ENCODE data around the gene TGFB1I1.
"Not testable (repeated sequence)": the region's sequence is repeated elsewhere in the genome, so short reads cannot be mapped to it uniquely, and the experiment has no call there.

The TGFB1I1 gene

DNA sequence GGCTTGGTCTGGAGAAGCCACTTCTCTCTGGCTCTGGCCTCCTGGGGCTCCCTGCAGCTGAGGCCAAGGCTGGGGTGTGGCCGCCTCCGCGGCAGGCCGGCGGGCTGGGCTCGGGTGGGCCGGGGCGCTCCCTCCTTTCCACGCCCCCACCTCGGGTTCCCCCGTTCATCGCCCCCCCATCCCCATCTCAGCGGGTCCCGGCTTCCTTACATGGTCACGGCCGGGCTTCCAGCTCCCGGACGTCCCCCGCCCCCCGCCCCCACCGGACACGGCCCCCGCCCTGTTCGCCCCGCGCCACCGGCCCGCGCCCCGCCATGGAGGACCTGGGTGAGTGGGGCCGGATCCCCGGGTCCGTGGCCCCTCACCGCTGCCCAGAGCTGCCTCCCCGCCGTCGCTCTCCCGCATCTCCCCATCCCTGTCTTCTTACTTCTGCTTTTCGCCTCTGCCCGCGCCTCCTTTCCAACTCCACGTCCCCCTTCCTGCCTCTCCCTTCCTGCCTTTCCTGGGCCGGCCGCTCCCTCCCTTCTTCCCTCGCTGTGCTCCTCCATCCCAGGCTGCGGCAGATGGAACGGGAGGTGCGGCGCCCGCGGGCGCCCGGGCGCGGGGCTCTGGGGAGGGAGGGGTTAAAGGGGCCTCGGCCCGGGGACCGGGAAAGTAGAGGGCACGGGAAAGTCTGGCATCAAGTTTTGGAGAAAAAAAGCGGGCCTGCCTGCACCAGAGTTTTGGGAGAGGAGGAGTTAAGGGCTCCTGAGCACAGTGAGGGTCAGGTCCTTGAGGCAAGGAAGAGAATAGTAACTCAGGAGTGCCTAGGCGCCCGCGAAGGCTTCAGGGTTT lies at the start of gene TGFB1I1:
TGFB1I1 (plus strand) TSS at position 278 of the 834 bp plus-strand sequence; CDS start at position 315, 37 bp downstream.
- DNase-seq: no peak

DNA sequence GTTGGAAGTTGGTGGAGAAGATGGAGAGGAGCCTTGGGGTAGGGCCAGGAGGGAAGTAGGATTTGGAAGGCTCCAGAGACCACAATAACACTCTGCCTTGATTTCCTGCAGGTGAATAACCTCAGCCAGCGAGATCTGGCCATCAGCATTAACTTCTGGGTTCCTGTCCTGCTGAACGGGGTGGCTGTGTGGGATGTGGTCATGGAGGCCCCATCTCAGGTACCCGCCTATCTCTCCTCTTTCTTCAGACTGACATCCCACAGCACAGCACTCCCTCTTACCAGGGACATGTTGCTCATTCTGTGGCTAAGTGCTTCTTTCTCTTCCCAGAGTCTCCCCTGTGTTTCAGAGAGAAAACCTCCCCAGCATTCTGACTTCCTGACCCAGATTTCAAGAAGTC lies 48.7 kb upstream of the TGFB1I1 start:
- DNase-seq: no peak

DNA sequence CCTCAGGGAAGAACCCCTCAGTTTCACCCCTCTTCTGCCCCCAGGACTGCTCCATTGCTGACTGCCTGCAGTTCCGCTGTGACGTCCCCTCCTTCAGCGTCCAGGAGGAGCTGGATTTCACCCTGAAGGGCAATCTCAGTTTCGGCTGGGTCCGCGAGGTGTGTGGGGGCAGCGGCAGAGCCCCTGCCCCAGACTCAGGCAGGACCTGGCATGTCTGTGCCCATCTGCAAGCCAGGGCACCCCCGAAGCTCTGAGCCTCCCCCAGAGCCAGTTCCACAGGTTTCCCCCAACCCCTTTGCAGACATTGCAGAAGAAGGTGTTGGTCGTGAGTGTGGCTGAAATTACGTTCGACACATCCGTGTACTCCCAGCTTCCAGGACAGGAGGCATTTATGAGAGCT lies 48.2 kb upstream of the TGFB1I1 start:
- DNase-seq: no peak

DNA sequence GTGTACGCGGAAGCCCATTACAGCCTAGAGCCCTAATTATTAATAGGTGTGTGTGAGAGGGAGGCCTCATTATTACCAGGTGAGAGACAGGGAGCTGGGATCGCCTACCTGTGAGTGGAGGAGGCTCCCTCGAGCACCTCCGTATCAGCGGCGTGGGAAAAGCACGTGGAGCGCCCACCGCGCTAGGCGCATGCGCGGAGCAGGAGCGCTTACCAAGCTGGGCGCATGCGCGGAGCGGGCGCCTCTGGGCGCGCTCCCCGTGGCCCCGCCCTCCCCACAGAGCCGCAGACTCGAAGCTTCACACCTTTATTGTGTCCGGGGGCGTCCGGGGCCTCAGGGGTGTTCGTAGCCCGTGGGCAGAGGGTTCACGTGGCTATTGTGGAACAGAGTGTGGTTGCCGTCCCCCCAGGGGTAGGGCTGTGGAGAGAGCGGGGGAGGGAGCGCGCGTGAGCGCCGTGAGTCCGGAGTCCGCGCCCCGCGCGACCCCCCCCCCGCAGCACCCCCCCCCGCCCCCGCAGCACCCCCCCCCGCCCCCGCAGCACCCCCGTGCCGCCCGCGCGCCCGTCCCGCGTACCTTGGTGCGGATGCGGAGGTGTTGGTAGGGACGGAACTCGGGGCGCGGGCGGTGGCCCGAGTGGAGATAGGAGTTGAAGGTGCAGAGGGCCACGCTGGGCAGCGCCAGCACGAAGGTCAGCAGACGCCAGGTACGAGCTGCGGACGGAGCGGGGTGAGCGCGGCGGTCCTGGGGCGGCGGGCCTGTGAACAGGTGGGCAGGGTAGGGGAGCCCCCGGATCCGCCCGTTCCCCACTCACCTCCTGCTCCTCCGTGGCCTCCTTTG lies 44.3 kb upstream of the TGFB1I1 start:
- peak; percentile 80 for DNase-seq

DNA sequence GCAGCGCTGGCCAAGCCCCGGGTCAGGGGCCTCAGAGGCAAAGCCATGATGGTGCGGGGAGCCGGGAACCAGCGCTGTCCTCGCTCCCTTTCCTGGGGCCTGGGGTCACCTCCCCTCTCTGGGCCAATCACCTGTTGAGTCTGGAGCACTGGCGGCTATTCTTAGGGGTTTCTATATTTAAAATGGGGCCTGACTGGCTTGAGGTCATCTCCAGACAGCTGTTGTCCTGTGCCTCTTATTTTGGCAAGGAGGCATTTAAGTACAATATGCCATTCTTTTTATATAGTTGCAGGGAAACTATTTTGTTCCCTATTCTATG lies 43.7 kb upstream of the TGFB1I1 start, which contains the start of gene COX6A2:
COX6A2 (minus strand) TSS at position 82 of the 319 bp plus-strand sequence; CDS start at position 47, 35 bp downstream.
- no peak for DNase-seq

DNA sequence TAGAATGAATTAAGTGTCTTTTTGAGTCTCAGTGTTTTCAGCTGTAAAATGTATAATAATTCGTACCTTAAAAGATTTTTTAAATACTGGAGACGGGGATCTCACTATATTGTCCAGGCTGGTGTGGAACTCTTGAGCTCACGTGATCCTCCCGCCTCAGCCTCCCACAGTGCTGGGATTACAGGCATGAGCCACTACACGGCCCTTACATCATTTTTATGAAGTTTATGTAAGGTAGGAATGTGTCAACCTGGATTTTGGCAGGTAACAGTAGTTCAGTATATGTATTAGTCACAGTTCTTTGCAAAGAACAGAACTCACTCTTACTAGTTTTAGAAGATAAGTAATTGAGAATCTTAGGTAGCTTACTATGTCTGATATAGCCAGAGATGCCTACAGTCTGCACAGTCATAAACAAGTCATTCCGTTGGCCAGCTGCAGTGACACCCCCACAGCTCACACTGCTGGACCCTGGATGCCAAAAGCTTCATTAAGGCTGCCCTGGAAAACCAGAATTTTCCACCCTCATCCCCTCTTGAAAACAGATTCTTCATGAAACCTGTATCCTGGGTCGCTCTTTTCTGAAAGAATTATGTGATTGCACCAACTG lies 43.2 kb upstream of the TGFB1I1 start:
- DNase-seq: no peak

DNA sequence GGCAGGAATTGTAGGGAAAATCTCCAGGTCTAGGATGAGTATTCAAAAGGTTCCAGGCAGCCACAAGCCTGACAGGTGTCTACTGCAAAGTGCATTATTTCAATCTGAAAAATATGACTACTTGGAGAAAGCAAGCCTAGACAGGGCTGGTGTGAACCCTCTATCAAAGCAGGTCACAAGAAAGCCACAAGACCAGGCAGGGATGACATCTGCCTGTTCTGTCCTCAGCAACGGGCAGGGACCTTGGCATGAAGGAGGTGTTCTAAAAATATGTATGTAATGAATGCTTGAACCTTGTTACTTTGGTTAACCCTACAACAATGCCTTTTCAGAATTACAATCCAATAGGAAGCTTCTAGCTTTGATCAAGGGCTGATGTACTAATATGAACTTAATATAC lies 42.6 kb upstream of the TGFB1I1 start:
- DNase-seq: no peak

DNA sequence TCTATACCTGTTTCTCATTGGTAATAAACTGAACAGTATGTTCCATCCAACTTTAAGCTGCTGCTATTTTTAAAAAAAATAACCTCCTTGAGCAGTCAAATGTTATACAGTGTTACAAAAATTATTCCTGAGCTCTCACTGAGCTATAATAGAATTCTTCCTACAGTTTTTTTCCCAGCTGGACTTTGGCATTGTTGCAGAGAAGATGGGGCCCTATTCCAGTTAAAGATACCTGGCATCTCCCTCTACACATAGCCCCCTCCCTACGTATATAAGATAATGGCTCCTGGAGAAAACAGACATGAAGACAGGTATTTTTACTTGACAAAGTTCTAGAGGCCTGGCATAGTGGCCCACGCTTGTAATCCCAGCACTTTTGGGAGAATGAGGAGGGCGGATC lies 42.2 kb upstream of the TGFB1I1 start:
- no peak for DNase-seq

DNA sequence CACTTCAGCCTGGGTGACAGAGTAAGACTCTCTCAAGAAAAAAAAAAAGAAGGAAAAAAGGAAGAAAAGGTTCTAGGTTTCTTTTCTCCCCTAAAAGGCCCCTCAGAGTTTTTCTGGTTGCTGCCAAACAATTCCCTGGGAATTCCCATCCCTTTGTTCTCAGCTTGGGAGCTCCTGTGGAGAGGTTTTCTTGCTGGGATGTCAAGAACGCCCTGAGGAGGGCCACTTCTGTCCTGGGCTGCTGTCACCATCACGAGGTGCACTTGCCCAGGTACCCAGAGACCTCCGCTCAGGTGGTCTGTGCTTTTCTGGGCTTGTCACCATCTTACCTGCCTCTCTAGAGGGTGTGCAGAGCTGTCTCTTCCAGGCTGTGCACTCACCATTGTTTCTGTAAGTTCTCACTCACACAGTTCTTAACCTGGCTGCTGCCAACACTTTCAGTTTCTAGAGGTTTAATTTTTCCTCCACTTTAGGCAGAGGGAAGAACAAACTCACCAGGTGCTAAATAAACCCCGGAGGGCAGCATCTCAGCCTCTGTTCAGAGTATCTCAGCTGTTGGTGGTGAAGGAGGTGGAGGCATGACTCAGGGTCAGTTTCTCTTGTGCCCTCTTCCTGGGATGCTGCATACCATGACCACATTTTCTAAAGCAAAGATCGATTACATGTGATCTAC lies 41.4 kb upstream of the TGFB1I1 start:
- DNase-seq: no peak

DNA sequence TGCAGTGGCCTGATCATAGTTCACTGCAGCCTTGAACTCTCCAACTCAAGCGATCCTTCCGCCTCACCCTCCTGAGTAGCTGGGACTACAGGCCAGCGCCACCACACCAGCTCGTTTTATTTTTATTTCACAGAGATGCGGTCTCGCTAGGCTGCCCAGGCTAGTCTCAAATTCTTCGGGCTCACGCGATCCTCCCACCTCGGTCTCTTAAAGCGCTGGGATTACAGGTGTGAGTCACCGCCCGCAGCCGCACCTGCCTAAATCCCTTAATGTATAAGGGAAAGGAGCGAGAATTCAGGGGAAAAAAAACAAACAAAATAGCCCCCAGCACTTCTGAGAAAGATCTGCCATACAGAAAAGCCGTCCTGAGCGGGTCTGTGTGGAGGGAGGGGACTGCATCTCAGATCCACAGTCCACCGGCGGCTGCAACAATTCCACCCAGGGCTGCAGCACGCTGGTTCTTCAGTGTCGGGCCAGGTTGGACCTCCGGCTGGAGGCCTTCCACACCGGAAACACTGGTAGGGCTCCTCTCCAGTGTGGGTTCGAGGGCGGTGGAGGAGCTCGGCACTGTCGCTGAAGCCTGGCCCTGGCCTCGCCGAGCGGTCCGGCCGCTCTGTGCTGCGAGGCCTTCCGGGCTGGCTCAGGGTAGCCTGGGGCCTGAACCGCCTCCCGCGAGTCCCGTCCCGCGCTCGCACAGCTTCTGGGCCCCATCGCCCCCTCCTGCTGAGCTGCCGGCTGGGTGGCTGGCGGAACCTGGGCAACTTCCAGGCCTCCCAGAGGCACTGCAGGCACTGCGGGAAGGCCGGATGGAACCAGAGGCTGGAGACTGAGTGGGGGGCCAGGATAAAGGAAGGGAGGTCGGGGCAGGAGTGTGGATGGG lies 36.4 kb upstream of the TGFB1I1 start:
- no peak for DNase-seq

DNA sequence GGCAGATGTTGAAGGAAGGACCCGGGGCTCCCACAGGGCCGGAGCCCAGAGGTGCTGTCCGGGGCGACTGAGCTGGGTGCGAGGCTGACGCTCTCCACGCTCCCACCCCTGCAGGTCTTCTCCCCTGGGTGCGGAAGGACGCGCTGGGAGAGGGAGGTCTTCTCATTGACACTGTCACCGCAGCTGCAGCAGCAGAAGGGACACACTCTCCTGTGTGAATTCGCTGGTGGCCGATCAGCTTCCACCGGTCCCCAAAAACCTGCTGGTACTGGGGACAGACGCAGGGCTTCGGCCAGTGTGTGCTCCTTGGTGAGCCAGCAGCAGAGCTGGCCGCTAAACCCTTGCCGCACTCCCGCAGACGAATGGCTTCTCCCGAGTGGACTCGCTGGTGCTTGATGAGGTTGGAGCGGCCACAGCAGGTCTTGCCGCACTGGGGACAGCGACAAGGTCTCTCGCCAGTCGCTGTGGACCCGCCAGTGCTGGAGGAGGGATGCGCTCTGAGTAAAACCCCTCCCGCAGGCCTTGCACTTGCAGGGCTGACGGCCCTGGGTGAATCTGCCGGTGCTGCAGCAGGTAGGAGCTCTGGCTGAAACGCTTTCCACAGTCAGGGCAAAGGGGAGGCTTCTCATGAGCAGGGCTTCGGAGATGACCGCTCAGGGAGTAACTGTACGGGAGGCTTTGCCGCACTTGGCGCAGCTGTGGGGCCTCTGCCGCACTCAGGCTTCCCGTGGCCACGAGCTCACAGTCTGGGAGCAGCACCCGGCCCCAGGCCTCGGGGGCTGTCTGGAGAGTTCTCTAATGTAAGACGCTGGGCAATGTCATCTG lies 35.5 kb upstream of the TGFB1I1 start:
- no peak for DNase-seq

DNA sequence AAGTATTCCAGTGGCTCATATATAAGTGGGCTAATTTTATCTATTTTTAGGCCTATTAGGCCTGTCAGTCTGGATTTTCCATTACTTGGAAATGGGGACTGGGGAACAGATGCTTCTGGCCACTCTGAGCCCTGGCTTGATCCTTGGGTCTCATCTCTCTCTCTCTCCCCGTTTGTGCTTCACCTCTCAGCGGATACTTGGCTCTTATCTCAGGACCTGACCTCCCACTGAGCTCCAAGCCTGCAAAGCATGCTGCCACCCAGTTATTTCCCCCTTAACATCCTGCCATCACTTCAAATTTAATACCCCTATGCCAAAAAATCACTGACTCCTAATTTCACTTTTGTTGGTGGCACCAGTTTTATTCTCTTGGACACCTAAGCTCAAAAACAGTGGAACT lies 33.5 kb upstream of the TGFB1I1 start:
- no peak for DNase-seq

DNA sequence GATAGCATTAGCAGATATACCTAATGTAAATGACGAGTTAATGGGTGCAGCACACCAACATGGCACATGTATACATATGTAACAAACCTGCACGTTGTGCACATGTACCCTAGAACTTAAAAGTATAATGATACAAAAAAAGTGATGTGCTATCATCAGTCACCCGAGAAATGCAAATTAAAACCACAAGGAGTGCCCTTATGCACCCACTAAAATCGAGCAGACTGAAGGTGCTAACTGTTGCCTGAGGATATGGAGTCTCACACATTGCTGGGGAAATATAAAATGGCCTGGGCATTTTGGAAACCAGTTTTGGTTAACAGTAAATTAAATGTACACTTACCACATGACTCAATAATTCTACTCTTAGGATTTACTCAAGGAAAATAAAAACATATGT lies 32.9 kb upstream of the TGFB1I1 start:
- not testable (repeated sequence) for DNase-seq

DNA sequence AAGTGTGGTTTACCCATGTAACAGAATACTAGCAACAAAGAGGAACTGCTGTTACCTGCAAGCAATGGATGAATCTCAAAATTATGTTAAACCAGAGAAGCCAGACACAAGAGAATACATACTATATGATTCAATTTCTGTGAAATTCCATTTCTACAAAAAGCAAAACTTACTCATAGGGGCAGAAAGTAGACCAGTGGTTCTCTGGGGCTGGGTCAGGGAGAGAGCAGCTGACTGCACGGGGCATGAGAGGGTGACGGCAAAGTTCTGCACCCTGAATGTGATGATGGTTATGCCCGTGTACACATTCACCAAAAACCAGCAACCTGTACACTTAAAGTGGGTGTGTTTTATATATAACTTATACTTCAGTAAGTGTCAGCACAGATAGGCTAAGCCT lies 32.4 kb upstream of the TGFB1I1 start:
- DNase-seq: no peak

DNA sequence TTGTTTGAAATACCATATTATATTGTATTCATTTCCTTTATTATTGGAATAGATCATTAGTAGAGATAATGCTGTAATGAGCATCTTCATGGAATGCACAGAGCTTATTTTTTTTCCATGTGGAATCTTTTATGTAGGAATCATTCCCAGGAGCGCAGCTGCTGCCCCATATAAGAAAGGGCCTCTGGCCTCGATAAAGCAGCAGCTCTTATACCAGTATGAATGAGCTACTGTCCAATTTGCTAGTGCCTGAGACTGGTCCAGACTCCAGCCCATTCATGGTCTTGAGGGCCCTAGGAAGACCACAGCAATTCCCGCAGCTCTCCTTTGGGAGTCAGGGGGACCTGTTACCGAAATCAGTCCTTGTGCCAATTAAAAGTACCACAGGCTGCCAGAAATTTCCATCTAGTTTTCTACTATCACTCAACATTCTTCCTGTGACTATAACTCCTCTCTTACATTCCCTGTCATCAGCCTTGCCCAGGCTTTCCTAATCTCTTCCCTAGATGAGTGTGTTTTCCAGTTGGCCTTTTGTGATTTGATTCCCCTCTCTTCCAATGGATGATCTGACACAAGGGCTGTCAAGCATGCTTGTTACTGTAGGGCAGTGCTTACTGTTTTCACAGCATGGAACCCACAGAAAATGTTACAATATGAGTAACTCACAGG lies 31.3 kb upstream of the TGFB1I1 start:
- no peak for DNase-seq

DNA sequence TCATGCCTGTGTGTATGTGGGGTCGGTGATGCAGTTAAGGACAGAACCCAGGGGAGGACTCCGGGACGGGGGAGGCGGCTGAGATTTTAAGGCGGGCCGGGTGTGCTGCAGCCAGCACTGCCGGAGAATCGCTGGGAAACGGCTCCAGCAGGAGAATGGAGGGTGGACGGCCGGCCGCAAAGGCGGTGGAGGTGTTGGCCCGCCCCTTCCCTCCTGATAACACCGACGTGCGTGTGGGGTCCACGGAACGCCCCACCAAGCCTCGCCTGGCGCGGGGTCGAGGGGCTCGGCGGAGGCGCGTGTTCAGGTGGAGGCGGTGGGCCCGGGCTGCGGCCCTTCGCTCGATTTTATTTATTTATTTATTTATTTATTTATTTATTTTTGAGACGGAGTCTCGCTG lies 30.0 kb upstream of the TGFB1I1 start:
- no peak for DNase-seq

DNA sequence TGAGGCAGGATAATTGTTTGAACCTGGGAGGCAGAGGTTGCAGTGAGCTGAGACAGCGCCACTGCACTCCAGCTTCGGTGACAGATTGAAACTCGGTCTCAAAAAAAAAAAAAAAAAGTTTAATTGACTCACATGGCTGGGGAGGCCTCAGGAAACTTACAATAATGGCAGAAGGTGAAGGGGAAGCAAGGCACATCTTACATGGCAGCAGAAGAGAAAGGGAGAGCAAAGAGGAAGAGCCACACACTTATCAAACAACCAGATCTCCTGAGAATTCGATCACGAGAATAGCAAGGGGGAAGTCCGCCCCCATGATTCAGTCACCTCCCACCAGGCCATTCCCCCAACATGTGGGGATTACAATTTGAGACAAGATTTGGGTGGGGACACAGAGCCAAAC lies 26.0 kb upstream of the TGFB1I1 start:
- not testable (repeated sequence) for DNase-seq

DNA sequence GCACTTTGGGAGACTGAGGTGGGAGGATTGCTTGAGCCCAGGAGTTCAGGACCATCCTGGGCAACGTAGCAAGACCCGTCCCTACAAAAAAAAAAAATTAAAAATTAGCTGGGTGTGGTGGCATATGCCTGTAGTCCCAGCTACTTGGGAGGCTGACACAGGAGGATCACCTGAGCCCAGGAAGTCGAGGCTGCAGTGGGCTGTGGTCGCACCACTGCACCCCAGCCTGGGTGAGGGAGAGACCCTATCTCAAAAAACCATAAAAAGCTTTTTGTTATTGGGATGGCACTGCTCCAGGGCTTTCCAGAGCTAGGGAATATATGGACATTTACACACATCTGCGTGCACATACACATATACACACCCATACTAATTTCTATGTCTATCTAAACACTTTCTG lies 20.8 kb upstream of the TGFB1I1 start:
- DNase-seq: no peak

DNA sequence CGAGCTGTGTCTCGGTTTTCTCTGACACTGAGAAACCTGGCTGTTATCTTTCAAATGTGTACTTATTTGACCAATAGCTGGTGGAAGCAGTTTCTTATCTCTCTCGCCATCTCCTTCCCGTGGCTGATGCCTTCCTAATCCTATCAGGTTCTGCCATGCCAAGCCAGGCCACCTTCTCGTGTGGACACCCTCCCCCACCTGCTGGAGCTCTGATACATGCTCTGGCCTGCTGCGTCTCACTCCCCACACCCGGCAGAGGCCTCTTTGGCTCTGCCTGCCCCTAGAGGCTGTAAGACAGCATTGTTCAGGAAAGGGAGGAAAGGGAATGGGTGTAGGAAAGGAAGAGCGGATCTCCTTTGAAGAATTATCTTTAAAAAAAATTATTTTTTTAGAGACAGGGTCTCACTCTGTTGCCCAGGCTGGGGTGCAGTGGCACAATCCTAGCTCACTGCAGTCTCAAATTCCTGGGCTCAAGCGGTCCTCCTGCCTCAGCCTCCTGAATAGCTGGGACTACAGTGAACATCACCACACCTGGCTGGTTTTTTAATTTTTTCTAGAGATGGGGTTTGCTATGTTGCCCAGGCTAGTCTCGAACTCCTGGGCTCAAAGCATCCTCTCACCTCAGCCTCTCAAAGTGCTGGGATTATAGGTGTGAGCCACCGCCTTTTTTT lies 20.1 kb upstream of the TGFB1I1 start:
- no peak for DNase-seq

DNA sequence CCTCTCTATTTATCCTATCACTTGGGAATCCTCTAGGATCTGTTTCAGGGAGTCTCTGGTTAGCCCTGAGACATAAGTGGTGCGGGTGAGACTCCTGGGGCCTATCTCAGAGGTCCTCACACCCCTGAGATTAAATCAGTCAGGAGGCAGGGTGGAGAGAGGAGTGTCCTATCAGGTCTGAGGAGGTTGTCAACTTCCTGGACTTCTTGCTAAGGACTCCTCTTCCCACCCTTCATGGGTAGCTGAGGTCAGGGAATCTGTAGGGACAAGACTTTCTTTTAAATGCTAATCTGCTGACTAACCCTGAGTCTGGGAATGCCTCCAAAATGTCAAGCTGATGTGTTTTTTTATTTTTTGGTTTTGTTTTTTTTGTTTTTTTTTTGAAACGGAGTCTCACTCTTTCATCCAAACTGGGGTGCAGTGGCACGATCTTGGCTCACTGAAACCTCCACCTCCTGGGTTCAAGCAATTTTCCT lies 19.3 kb upstream of the TGFB1I1 start:
- no peak for DNase-seq

Measured in CD4-positive, alpha-beta T cell treated with Interleukin-15 for 1 hour (primary cell).